ENCODE results near the gene MTHFD2L. TPM values are rescaled to one million over a fixed set of nuclear protein-coding genes. Genes with fewer than 3 reads are reported as not detected.
A peak's percentile ranks its signal among the peaks of the same experiment; 100 is the strongest.

Gene MTHFD2L
- total RNA-seq, 4 donors from 2014 or later = 11.8 to 17.1 (median 14.9) TPM

DNA sequence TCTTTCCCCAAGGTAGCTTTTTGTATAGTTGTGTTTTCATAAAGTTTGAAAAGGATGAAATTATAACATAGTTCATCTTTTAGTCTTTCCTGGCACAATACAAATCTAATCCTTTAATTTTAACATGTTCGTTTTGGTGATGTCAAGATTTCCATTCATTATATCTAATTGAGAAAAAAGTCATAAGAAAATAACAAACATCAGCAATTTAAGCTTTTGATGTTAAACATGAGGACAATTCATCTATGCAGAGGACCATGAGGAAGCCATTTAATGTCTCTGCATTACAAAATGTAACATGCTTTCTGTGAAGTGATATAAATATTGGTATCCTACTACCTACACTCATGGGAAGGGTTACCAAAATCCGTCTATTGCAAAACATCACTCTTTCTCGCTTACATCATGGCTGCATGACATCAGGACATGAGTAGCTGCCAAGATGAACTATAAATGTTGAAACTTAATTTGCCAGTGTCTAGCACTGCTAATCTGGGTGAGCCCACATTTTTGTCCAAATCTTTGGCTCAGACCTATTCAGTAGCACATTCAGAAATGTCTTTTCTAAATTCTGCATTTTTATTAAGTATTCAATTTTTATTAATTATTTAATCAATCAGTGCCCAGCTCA lies 159.8 kb downstream of the MTHFD2L start:
- H3K4me1 ChIP-seq = no peaks in the 10 kb centered on the region

DNA sequence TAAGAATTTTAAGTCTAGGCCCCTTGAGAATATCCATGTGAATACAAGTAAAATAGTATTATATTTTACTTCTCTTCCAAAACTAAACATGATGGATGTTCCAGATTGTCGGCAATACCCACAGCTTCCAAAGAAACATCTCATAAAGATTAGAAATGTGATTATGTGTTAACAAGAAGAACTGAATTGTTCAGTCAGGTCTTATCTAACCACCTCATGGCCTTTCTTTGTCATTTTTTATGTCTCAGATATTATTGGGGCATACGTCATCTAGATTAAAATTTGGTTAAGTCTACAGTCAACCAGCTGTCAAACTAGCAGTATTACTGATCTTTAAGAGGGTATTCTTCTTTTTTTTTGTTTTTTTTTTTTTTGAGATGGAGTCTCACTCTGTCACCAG lies 160.4 kb downstream of the MTHFD2L start:
- no peaks in the 10 kb centered on the region for H3K9me3 ChIP-seq
- no peak overlapping the region for H3K4me3 ChIP-seq
- H3K27ac ChIP-seq = no peak overlapping the region
- no peaks in the 10 kb centered on the region for H3K36me3 ChIP-seq
- DNase-seq = no peak
- no peaks in the 10 kb centered on the region for H3K4me1 ChIP-seq
- TF ChIP-seq, protein P1, sequence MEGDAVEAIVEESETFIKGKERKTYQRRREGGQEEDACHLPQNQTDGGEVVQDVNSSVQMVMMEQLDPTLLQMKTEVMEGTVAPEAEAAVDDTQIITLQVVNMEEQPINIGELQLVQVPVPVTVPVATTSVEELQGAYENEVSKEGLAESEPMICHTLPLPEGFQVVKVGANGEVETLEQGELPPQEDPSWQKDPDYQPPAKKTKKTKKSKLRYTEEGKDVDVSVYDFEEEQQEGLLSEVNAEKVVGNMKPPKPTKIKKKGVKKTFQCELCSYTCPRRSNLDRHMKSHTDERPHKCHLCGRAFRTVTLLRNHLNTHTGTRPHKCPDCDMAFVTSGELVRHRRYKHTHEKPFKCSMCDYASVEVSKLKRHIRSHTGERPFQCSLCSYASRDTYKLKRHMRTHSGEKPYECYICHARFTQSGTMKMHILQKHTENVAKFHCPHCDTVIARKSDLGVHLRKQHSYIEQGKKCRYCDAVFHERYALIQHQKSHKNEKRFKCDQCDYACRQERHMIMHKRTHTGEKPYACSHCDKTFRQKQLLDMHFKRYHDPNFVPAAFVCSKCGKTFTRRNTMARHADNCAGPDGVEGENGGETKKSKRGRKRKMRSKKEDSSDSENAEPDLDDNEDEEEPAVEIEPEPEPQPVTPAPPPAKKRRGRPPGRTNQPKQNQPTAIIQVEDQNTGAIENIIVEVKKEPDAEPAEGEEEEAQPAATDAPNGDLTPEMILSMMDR (IDR thresholded peaks at IDR 0.05) = no peak
- no peak for TF ChIP-seq POLR2A (IDR thresholded peaks at IDR 0.05)
- no peaks in the 10 kb centered on the region for H3K27me3 ChIP-seq

More for the DNA sequence above, 159.8 kb downstream of the MTHFD2L start:
- Histone ChIP-seq H3K36me3 (no peaks in the 10 kb centered on the region), H3K27ac (no peak overlapping the region), H3K9me3 (no peaks in the 10 kb centered on the region), H3K27me3 (no peaks in the 10 kb centered on the region), H3K4me3 (no peak overlapping the region)
- no peak for DNase-seq
- TF ChIP-seq POLR2A (IDR thresholded peaks at IDR 0.05) = no peak
- TF ChIP-seq, protein P1 (IDR thresholded peaks at IDR 0.05) = no peak

DNA sequence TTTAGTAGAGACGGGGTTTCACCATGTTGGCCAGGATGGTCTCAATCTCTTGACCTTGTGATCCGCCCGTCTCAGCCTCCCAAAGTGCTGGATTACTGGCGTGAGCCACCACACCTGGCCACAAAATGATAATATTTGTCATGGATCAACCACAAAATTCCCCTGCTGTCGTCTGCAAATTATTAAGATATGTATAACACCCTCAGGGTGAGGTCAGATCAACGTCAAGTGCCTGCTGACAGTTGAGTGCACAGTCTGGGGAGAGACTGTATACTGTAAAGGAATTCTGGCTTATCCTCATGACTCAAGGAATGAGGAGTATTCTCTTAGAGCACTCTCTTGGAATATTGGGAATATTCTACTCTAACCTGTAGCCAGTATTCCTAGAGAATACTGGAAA lies 161.6 kb downstream of the MTHFD2L start:
- H3K4me3 ChIP-seq = no peak overlapping the region
- no peak for TF ChIP-seq POLR2A (IDR thresholded peaks at IDR 0.05)
- TF ChIP-seq, protein P1 (IDR thresholded peaks at IDR 0.05) = no peak
- no peaks in the 10 kb centered on the region for H3K4me1 ChIP-seq
- DNase-seq = no peak
- H3K27ac ChIP-seq = no peak overlapping the region
- no peaks in the 10 kb centered on the region for H3K27me3 ChIP-seq
- no peaks in the 10 kb centered on the region for H3K9me3 ChIP-seq
- no peaks in the 10 kb centered on the region for H3K36me3 ChIP-seq

DNA sequence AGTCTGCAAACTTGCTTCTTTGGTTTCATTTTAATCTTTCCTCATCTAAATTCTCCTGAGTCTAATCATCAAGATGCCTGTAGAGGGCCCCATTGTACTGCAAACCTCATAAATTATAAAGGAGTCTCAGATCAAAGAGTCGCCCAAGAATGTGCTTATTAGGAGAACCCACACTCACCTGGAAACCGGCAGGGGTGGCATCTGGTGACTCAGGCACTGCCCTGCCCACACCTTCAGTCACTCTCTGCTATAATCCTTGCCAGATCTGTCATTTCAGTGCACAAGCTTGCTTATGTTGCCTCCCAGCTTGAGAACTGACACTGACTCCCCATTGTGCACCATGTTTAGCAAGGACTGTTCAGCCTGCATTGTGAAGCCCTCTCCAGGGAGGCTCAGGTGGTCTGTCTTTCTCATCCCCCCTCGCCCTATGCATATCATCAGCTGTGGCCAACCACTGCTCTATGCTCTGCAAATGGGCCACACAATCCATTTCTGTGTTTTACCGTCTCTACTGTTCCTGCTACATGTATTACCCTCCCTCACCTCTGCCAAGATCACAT lies 162.7 kb downstream of the MTHFD2L start:
- Histone ChIP-seq H3K9me3 (no peaks in the 10 kb centered on the region), H3K27me3 (no peaks in the 10 kb centered on the region), H3K27ac (no peak overlapping the region), H3K4me3 (no peak overlapping the region), H3K4me1 (no peaks in the 10 kb centered on the region), H3K36me3 (no peaks in the 10 kb centered on the region)
- no peak for TF ChIP-seq POLR2A (IDR thresholded peaks at IDR 0.05)
- TF ChIP-seq, protein P1 (IDR thresholded peaks at IDR 0.05) = peak in 4 of 6 experiments; percentile 21 to 81 (median 74)
- peak in 2 of 3 donors; percentile 59 to 74 for DNase-seq

DNA sequence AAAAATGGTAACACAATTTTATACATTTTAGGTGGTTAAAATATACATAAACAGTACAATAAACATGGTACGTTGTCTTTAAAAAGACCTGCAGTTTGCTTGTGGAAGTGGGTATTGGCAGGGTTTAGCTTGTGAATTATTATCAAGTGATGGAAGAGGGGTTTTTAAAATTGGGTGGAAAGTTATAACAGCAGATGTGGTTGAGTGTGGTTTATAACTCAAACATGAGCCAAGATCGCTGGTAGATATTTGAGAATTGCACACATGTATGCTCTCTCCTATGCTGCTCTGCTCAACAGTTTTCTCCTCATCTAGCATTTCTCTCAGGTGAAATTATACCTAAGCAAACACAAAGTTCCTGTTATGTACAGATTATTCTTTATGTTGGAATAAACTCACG lies 164.4 kb downstream of the MTHFD2L start:
- H3K27me3 ChIP-seq = no peaks in the 10 kb centered on the region
- no peak overlapping the region for H3K27ac ChIP-seq
- no peak overlapping the region for H3K4me3 ChIP-seq
- DNase-seq = no peak
- H3K9me3 ChIP-seq = no peaks in the 10 kb centered on the region
- no peaks in the 10 kb centered on the region for H3K36me3 ChIP-seq
- no peak for TF ChIP-seq POLR2A (IDR thresholded peaks at IDR 0.05)
- TF ChIP-seq, protein P1 (IDR thresholded peaks at IDR 0.05) = no peak
- H3K4me1 ChIP-seq = no peaks in the 10 kb centered on the region
